ENCODE measurements around the gene CTSL.
"Not testable (repeated sequence)": the region's sequence is repeated elsewhere in the genome, so short reads cannot be mapped to it uniquely, and the experiment has no call there.

DNA sequence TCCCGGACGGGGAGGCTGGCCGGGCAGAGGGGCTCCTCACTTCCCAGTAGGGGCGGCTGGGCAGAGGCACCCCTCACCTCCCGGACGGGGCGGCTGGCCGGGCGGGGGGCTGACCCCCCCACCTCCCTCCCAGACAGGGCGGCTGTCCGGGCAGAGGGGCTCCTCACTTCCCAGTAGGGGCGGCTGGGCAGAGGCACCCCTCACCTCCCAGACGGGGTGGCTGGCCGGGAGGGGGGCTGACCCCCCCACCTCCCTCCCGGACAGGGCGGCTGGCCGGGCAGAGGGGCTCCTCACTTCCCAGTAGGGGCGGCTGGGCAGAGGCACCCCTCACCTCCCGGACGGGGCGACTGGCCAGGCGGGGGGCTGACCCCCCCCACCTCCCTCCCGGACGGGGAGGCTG lies 32.4 kb downstream of the CTSL start:
- TF ChIP-seq CTCF (IDR thresholded peaks at IDR 0.05; ENCODE audit: low read depth, low read length, missing input control); MAX (IDR thresholded peaks at IDR 0.05); JUND (IDR thresholded peaks at IDR 0.05); TAF1 (conservative IDR thresholded peaks at IDR 0.05); RAD21 (IDR thresholded peaks at IDR 0.05); EGR1 (IDR thresholded peaks at IDR 0.05; ENCODE audit: low read depth in 2 of 2); YY1 (IDR thresholded peaks at IDR 0.05): not testable (repeated sequence)
- TF ChIP-seq, protein P1, sequence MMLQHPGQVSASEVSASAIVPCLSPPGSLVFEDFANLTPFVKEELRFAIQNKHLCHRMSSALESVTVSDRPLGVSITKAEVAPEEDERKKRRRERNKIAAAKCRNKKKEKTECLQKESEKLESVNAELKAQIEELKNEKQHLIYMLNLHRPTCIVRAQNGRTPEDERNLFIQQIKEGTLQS (IDR thresholded peaks at IDR 0.05), result not testable (repeated sequence)
- TF ChIP-seq, protein P2, sequence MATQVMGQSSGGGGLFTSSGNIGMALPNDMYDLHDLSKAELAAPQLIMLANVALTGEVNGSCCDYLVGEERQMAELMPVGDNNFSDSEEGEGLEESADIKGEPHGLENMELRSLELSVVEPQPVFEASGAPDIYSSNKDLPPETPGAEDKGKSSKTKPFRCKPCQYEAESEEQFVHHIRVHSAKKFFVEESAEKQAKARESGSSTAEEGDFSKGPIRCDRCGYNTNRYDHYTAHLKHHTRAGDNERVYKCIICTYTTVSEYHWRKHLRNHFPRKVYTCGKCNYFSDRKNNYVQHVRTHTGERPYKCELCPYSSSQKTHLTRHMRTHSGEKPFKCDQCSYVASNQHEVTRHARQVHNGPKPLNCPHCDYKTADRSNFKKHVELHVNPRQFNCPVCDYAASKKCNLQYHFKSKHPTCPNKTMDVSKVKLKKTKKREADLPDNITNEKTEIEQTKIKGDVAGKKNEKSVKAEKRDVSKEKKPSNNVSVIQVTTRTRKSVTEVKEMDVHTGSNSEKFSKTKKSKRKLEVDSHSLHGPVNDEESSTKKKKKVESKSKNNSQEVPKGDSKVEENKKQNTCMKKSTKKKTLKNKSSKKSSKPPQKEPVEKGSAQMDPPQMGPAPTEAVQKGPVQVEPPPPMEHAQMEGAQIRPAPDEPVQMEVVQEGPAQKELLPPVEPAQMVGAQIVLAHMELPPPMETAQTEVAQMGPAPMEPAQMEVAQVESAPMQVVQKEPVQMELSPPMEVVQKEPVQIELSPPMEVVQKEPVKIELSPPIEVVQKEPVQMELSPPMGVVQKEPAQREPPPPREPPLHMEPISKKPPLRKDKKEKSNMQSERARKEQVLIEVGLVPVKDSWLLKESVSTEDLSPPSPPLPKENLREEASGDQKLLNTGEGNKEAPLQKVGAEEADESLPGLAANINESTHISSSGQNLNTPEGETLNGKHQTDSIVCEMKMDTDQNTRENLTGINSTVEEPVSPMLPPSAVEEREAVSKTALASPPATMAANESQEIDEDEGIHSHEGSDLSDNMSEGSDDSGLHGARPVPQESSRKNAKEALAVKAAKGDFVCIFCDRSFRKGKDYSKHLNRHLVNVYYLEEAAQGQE (IDR thresholded peaks at IDR 0.05), result not testable (repeated sequence)
- TF ChIP-seq, protein P3, sequence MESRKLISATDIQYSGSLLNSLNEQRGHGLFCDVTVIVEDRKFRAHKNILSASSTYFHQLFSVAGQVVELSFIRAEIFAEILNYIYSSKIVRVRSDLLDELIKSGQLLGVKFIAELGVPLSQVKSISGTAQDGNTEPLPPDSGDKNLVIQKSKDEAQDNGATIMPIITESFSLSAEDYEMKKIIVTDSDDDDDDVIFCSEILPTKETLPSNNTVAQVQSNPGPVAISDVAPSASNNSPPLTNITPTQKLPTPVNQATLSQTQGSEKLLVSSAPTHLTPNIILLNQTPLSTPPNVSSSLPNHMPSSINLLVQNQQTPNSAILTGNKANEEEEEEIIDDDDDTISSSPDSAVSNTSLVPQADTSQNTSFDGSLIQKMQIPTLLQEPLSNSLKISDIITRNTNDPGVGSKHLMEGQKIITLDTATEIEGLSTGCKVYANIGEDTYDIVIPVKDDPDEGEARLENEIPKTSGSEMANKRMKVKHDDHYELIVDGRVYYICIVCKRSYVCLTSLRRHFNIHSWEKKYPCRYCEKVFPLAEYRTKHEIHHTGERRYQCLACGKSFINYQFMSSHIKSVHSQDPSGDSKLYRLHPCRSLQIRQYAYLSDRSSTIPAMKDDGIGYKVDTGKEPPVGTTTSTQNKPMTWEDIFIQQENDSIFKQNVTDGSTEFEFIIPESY (IDR thresholded peaks at IDR 0.05), result not testable (repeated sequence)

Measured in liver (tissue), 3 donors.